HepG2 (cell line): ENCODE data around the gene MRPS14. TPM values are rescaled to one million over a fixed set of nuclear protein-coding genes. Genes with fewer than 3 reads are reported as not detected.

Experiments used
- ATAC-seq: fragments of 200-7000 bp; cut with Tn5 transposase; 3 replicates; pipeline ENCODE4 v1.9.1; 2020; ENCODE audit warnings: mild to moderate bottlenecking, moderate library complexity
- Bru-seq: library from RNA; stranded (reverse); fragments of 400-500 nt; gene quantifications from one replicate; lab custom pipeline; 2021; lab: Mats Ljungman, UMichigan
- BruChase-seq, 2 experiments: library from RNA; stranded (reverse); fragments of 400-500 nt; gene quantifications; one replicate each; lab custom pipeline; 2021; lab: Mats Ljungman, UMichigan
- BruUV-seq: library from RNA; stranded (reverse); fragments of 400-500 nt; replicated peaks from 2 replicates; lab custom pipeline; 2021; lab: Mats Ljungman, UMichigan
- CTCF ChIA-PET: fragments of 300-600 bp; formaldehyde crosslinking; extraction: SDS; loops from one replicate; lab custom pipeline; 2021; ENCODE audit warnings: low total read pairs, inconsistent platforms, low intra/inter-chr PET ratio; lab: Yijun Ruan, JAX
- POLR2A ChIA-PET: fragments of 350-600 bp; sonication (Branson Sonifier 250); formaldehyde crosslinking; loops from one replicate; lab custom pipeline; 2020; ENCODE audit warnings: antibody characterized with exemption, inconsistent platforms; lab: Yijun Ruan, JAX
- DNase-seq: peaks from one replicate; pipeline ENCODE4 v3.0.0-alpha.2; 2015; ENCODE audit warnings: low spot score
- FAIRE-seq: peaks from 3 replicates; lab custom pipeline; 2011; peaks lifted over from hg19 to GRCh38; lab: Jason Lieb, UNC
- H2AFZ ChIP-seq: one replicate; pipeline ENCODE4 v1.6.1; 2011; ENCODE audit warnings: low read length, inconsistent platforms
- H3K27ac ChIP-seq: fragments of 300-600 bp; 3 replicates; pipeline ENCODE4 v1.8.0; 2011; ENCODE audit warnings: mixed run types, mild to moderate bottlenecking, mixed read lengths, low read length, inconsistent platforms; ENCODE audit not compliant: insufficient read depth; ENCODE audit errors: extremely low read length
- H3K27me3 ChIP-seq, 2 experiments: fragments of 200-600 bp in 1 of 2; 2 replicates in 1 of 2; 3 replicates in 1 of 2; pipeline versions ENCODE4 v1.6.0 to v1.8.0; 2011; ENCODE audit warnings: low read length in 2 of 2, mild to moderate bottlenecking in 2 of 2, moderate library complexity in 2 of 2, inconsistent platforms in 1 of 2; ENCODE audit not compliant: insufficient read depth in 2 of 2, control insufficient read depth in 1 of 2
- H3K36me3 ChIP-seq, 2 experiments: fragments of 200-600 bp in 1 of 2; replicated peaks in 1 of 2; 2 replicates in 1 of 2; 3 replicates in 1 of 2; pipeline versions ENCODE4 v1.5.1 to v1.8.0; 2011; ENCODE audit warnings: low read length in 2 of 2, inconsistent platforms in 1 of 2; ENCODE audit not compliant: insufficient read depth in 2 of 2, control insufficient read depth in 1 of 2
- H3K4me1 ChIP-seq: 2 replicates; pipeline ENCODE4 v1.5.1; 2012; ENCODE audit warnings: low read length, inconsistent platforms; ENCODE audit not compliant: insufficient read depth
- H3K4me2 ChIP-seq: 2 replicates; pipeline ENCODE4 v1.6.0; 2011; ENCODE audit warnings: low read depth, low read length, inconsistent platforms
- H3K4me3 ChIP-seq, 3 experiments: fragments of 200-600 bp in 1 of 3; sonication (generic), shearing (Covaris generic) in 1 of 3; replicated peaks in 1 of 3; 2 replicates each; pipeline ENCODE4 v1.5.1; 2011 to 2016; ENCODE audit warnings: low read length in 3 of 3, inconsistent platforms in 2 of 3, low read depth in 2 of 3, mild to moderate bottlenecking in 2 of 3, control low read depth in 1 of 3, mixed read lengths in 1 of 3; ENCODE audit not compliant: insufficient read depth in 1 of 3
- H3K79me2 ChIP-seq: one replicate; pipeline ENCODE4 v1.6.1; 2011; ENCODE audit warnings: low read length, inconsistent platforms; ENCODE audit not compliant: insufficient read depth
- H3K9ac ChIP-seq: 2 replicates; pipeline ENCODE4 v1.6.0; 2011; ENCODE audit warnings: mild to moderate bottlenecking, low read depth, low read length, inconsistent platforms; ENCODE audit not compliant: insufficient read depth
- H3K9me3 ChIP-seq: 2 replicates; pipeline ENCODE4 v1.5.1; 2012; ENCODE audit warnings: mild to moderate bottlenecking, low read length
- H4K20me1 ChIP-seq: 2 replicates; pipeline ENCODE4 v1.6.0; 2011; ENCODE audit warnings: inconsistent platforms, mild to moderate bottlenecking, low read length, moderate library complexity; ENCODE audit not compliant: insufficient read depth
- FOXK2 ChIP-seq: fragments of 450-650 bp; IDR thresholded peaks from 2 replicates; pipeline ENCODE4 v1.6.1; 2016
- KIAA2018 ChIP-seq: sonication (generic); formaldehyde crosslinking; IDR thresholded peaks from 2 replicates; pipeline ENCODE4 v1.5.0; 2020; ENCODE audit warnings: mild to moderate bottlenecking, missing genetic modification reagents, borderline replicate concordance
- MAF1 ChIP-seq: sonication (generic); formaldehyde crosslinking; IDR thresholded peaks from 2 replicates; pipeline ENCODE4 v1.5.0; 2020; ENCODE audit warnings: missing genetic modification reagents, borderline replicate concordance
- POLR2AphosphoS2 ChIP-seq: IDR thresholded peaks from 2 replicates; pipeline ENCODE4 v1.6.1; 2011; ENCODE audit warnings: low read depth, low read length, improper control_type of control experiment
- ZFP36L2 ChIP-seq: sonication (generic); formaldehyde crosslinking; IDR thresholded peaks from 2 replicates; pipeline ENCODE4 v1.4.0; 2020; ENCODE audit warnings: missing genetic modification reagents
- ZNF33B ChIP-seq: sonication (generic); formaldehyde crosslinking; IDR thresholded peaks from 2 replicates; pipeline ENCODE4 v1.5.1; 2020; ENCODE audit warnings: mild to moderate bottlenecking, missing genetic modification reagents
- ZNF777 ChIP-seq: sonication (generic); formaldehyde crosslinking; IDR thresholded peaks from 2 replicates; pipeline ENCODE4 v1.4.0; 2020; ENCODE audit warnings: missing genetic modification reagents
- ZNF891 ChIP-seq: sonication (generic); formaldehyde crosslinking; IDR thresholded peaks from 2 replicates; pipeline ENCODE4 v1.5.0; 2020; ENCODE audit warnings: mild to moderate bottlenecking, missing genetic modification reagents
- WGBS: methylation state at CpG from one replicate; pipeline ENCODE4 v1.1.6; 2017; ENCODE audit warnings: low lambda C conversion rate; 5-methylcytosine and 5-hydroxymethylcytosine counted together
- in situ Hi-C: cut with HindIII; loops from 2 replicates; pipeline ENCODE4 v1.10.0; 2017; ENCODE audit warnings: low pct_unique_long_range_greater_than_20kb; ENCODE audit not compliant: extremely low pct_ligation_motif_present
- intact Hi-C: fragments of 100-400 bp; cut with micrococcal nuclease; formaldehyde crosslinking; loops from one replicate; pipeline ENCODE4 v1.10.0; 2022; ENCODE audit not compliant: unreplicated experiment
- long read RNA-seq, 2 experiments: library from RNA in 1 of 2; library from polyadenylated mRNA in 1 of 2; stranded (forward) in 1 of 2; unstranded in 1 of 2; transcript quantifications; one replicate each; pipeline ENCODE4 v2.0.0, GENCODE V29; 2019 to 2022
- polyA minus RNA-seq, 3 experiments: library from RNA; depleted of rRNA, polyadenylated mRNA; stranded (reverse); fragments of >200 nt; gene quantifications; 2 replicates each; pipeline ENCODE4 v1.2.3, GENCODE V29; 2011; ENCODE audit warnings: low replicate concordance in 1 of 3
- polyA plus RNA-seq, 8 experiments: library from polyadenylated mRNA; depleted of rRNA in 3 of 8; stranded (reverse) in 7 of 8; unstranded in 1 of 8; fragments of >200 nt; fragmentation: Illumina TruSeq in 4 of 8; extraction: Trizol in 4 of 8; gene quantifications; 2 replicates each; pipeline versions ENCODE4 v1.2.1 to v1.2.3, GENCODE V29; 2011 to 2016; ENCODE audit warnings: low read depth in 4 of 8, missing spikeins in 1 of 8, mixed read lengths in 1 of 8; ENCODE audit not compliant: insufficient read depth in 1 of 8
- total RNA-seq, 5 experiments: library from RNA; depleted of rRNA; stranded (reverse); fragments of >200 nt; fragmentation: Illumina TruSeq; extraction: Trizol; gene quantifications; 2 replicates each; pipeline ENCODE4 v1.2.3, GENCODE V29; 2016; ENCODE audit warnings: low read depth in 1 of 5

The MRPS14 gene
- 43.2 and 52.7 TPM in 2 replicates for total RNA-seq (2016; rRNA removed; fragmentation: Illumina TruSeq; extraction: Trizol)
- 9.3 and 9.4 TPM in 2 replicates for total RNA-seq (2016; cell fraction: cytosol; rRNA removed; fragmentation: Illumina TruSeq; extraction: Trizol; ENCODE audit: low read depth)
- 44.1 and 58.4 TPM in 2 replicates for total RNA-seq (2016; cell fraction: insoluble cytoplasmic fraction; rRNA removed; fragmentation: Illumina TruSeq; extraction: Trizol)
- 13.3 and 14.6 TPM in 2 replicates for total RNA-seq (2016; cell fraction: membrane; rRNA removed; fragmentation: Illumina TruSeq; extraction: Trizol)
- 19.0 and 20.8 TPM in 2 replicates for total RNA-seq (2016; cell fraction: nucleus; rRNA removed; fragmentation: Illumina TruSeq; extraction: Trizol)
- 32.0 and 36.6 TPM in 2 replicates for polyA plus RNA-seq (2011; rRNA removed)
- 20.4 and 26.8 TPM in 2 replicates for polyA plus RNA-seq (2011; cell fraction: cytosol; rRNA removed)
- polyA plus RNA-seq (2011; cell fraction: nucleus; rRNA removed), result 14.8 and 19.5 TPM in 2 replicates
- 38.4 and 42.2 TPM in 2 replicates for polyA plus RNA-seq (2012)
- 11.7 and 12.1 TPM in 2 replicates for polyA plus RNA-seq (2016; cell fraction: cytosol; fragmentation: Illumina TruSeq; extraction: Trizol; ENCODE audit: low read depth)
- polyA plus RNA-seq (2016; cell fraction: insoluble cytoplasmic fraction; fragmentation: Illumina TruSeq; extraction: Trizol; ENCODE audit: low read depth), result 52.9 and 60.0 TPM in 2 replicates
- 11.2 and 11.7 TPM in 2 replicates for polyA plus RNA-seq (2016; cell fraction: membrane; fragmentation: Illumina TruSeq; extraction: Trizol; ENCODE audit: low read depth)
- 32.8 and 35.8 TPM in 2 replicates for polyA plus RNA-seq (2016; cell fraction: nucleus; fragmentation: Illumina TruSeq; extraction: Trizol; ENCODE audit: insufficient read depth, low read depth)
- polyA minus RNA-seq (2011; rRNA and poly(A)+ RNA removed; ENCODE audit: low replicate concordance), result 11.8 and 20.3 TPM in 2 replicates
- 9.5 and 10.3 TPM in 2 replicates for polyA minus RNA-seq (2011; cell fraction: cytosol; rRNA and poly(A)+ RNA removed)
- polyA minus RNA-seq (2011; cell fraction: nucleus; rRNA and poly(A)+ RNA removed), result 25.4 and 25.8 TPM in 2 replicates
- Bru-seq, nascent RNA, result percentile 82 among the genes with signal in this experiment
- percentile 79 among the genes with signal in this experiment for BruChase-seq, experiment 1, labeled RNA remaining after a 6-hour chase
- BruChase-seq, experiment 2, labeled RNA remaining after a 2-hour chase, result percentile 74 among the genes with signal in this experiment
- long read RNA-seq, experiment 1, transcript MRPS14-202 (3 exons, 2,115 nt), result major isoform, 100 of 111 reads
- long read RNA-seq, experiment 1, partial matches to known transcripts, result 7 of 111 reads
- long read RNA-seq, experiment 1, other reads (novel, unspliced or antisense), result 3 of 111 reads
- long read RNA-seq, experiment 2, transcript MRPS14-202 (3 exons, 2,115 nt), result major isoform, 55 of 74 reads
- long read RNA-seq, experiment 2, transcript MRPS14-201 (3 exons, 910 nt), result minor isoform, 7 of 74 reads
- long read RNA-seq, experiment 2, partial matches to known transcripts, result 7 of 74 reads
- long read RNA-seq, experiment 2, other reads (novel, unspliced or antisense), result 5 of 74 reads

GRCh38 chr1:175023043-175023921 is at the start of gene MRPS14:
Gene MRPS14, minus strand, starts transcription at chr1:175023425. Its CDS starts 17 bp downstream, at chr1:175023408.
- Histone ChIP-seq H3K79me2 (peaks cover 25% of the 10 kb centered on the region), H3K27ac (peak within 1 kb of the TSS; percentile 90), H2AFZ (peak within 1 kb of the TSS; percentile 94), H4K20me1 (0 out of 2 replicates have a peak, but pooled peaks cover 5% of the 10 kb centered on the region), H3K4me1 (peaks cover 19% of the 10 kb centered on the region), H3K9ac (peak within 1 kb of the TSS; percentile 98), H3K27me3 (no peaks in the 10 kb centered on the region; a peak in 1 of 5 replicates), H3K4me3 (peak within 1 kb of the TSS; percentile 94 to 99 (median 99)), H3K4me2 (peak within 1 kb of the TSS; percentile 88), H3K36me3 (peaks cover under 1 to 2% of the 10 kb centered on the region in 2 experiments; a peak in 2 of 5 replicates), H3K9me3 (no peaks in the 10 kb centered on the region)
- FAIRE-seq (peak; percentile 96), DNase-seq (peak; percentile 96), ATAC-seq (peak; percentile 97)
- under 1% methylated on average over 28 of the region's 42 CpGs for whole genome bisulfite sequencing
- in situ Hi-C loops, result loop anchor here (10.0 kb wide), 1 partner anchor 302 kb away; no protein-coding TSS in a partner anchor
- ChIA-PET POLR2A (interaction anchor here (0.7 to 3.9 kb wide), 11 partner anchors 9 to 1155 kb away, joined by 3 to 124 read pairs (median 5); partner anchors contain the start of genes CACYBP, GAS5 and ZBTB37), CTCF (no interaction called here)
- intact Hi-C loops, result no loop called here
- TSS peak; percentile 68 for BruUV-seq
- no peak for TF ChIP-seq MAF1 (CRISPR knock-in tag)
- TF ChIP-seq ZNF777 (CRISPR knock-in tag), result no peak
- no peak for TF ChIP-seq ZFP36L2
- TF ChIP-seq KIAA2018, result no peak
- TF ChIP-seq FOXK2, result peak; percentile 43; the same call in 1 of the 2 replicates
- TF ChIP-seq ZNF891 (CRISPR knock-in tag), result peak; percentile 48; the same call in 1 of the 2 replicates
- TF ChIP-seq ZNF33B, result no peak
- no peak for TF ChIP-seq POLR2AphosphoS2
